Stimulated activated CD8-positive, alpha-beta memory T cell treated with anti-CD3 and anti-CD28 coated beads, Interleukin-12 subunit alpha, Interleukin-12 subunit beta, amount 100 ng/mL, for 1 hour (primary cell): Measurements from ENCODE around the gene KCNJ5.
A peak's percentile ranks its signal among the peaks of the same experiment; 100 is the strongest.

Experiments used
- DNase-seq: peaks from one replicate; pipeline ENCODE4 v3.0.0-alpha.2; 2020; ENCODE audit warnings: low read depth

The KCNJ5 gene

DNA sequence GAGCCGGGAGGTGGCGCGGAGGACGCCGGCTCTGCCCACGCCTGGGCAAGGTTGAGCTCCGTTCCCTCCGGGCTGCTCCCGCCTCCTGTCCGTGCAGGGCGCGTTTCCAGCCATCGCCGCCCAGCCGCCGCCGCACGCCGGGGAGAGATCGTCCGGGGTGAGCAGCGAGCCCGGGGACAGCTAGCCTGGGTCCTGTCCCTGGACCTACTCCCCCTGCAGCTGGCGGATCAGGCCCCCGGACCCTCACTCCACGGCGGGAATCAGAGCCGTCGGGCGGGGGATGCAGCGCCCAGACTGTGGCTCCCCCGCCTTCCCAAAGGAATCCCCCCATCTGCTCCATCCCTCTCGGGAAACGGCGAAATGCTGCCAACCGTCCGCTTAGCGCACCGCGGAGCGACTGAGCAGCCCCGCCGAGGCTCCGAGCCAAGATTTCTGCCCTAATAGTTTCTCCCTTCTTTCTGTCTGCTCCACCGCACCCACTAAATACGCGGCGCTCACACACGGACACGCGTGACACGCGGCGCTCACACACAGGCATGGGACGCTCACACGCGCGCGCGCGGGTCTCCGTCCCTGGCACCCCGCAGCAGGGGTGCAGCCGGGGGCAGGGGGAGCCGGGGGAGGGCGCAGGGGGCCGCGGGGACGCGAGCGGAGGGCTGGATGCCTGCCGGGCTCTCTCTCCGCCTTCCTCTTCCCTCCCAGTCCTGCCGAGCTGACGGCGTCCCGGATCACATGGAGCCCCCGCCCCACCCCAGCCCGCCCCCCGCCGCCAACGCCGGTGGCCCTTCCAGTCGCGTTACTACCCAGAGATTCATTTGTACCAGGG, at the start of gene KCNJ5:
Gene KCNJ5, plus strand, starts transcription at position 814 of the 826 bp plus-strand sequence. CDS start 19,918 bp downstream, outside the sequence.
- DNase-seq: no peak

DNA sequence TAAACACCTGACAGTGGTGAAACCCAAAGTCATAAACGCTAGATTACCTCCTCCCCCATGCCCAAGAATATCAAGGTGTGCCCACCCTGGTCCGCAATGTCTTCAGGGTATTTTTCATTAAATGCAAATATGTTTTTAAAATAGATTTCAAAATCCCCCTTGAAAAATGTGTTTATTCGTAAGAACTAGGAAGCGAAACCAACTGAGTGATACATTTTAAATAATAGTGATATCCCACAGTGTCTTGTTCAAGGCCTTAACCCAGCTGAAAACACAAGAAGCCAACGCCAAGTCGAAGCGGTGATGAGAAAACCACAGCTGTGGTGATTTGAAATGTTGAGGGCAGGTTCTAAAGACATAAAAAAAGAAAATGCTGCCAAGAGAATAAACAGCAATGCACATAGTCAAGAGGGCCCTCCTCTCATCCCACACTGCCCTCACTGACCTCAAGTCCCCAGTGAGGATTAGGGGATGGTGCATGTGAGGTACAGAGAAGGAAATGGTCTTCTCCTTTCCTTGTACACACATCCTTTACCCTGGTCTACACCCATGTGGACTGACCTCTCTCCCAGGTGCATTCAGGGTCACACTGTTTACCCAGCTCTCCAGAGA, 49.6 kb upstream of the KCNJ5 start:
- no peak for DNase-seq

DNA sequence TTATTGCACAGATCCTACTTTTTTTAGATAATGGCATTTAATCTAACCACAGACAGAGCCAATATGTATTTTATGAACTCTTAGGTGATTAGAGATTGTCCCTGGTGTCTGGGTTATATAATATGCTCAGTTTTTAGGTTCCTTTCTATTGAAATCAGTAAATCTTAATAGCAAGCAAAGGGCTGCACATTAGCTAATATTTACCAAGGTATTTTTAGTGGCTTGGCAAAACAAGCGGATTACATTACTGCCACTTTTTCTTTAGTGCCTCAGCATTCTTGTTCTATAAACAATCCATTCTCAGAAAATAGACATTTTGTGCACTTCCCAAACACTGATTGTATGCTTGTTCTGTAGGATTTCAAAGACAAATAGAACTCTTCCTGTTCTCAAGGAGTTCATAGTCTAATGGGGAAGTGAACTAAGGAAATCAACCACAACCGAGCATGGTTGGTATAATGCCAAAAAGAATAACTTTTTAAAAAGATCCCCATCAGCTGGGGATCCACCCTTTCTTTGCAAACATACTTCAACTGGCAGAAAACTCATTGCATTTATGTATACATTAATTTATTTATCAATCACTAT, 47.9 kb upstream of the KCNJ5 start:
- DNase-seq: no peak

DNA sequence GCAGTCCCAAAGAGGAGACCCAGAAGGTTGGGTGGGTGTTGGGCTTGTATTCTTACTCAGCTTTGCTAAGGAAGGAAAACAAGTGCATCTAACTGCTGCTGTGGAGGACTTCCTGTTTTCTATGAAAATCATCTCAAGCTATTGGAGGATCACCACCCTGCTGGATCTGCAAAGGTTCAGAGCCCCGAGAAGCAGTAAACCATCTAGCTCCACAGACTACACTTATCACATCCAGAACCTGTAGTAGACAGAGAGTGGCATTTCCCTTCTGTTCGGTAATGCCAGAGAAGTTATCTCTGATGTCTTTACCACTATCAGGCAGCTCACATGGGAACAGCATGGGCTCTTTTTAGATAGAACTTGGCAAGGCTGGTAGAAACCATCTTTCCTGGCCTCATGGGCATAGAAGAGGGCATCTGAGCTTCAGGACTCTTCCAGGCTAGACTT, 45.8 kb upstream of the KCNJ5 start:
- DNase-seq: no peak

DNA sequence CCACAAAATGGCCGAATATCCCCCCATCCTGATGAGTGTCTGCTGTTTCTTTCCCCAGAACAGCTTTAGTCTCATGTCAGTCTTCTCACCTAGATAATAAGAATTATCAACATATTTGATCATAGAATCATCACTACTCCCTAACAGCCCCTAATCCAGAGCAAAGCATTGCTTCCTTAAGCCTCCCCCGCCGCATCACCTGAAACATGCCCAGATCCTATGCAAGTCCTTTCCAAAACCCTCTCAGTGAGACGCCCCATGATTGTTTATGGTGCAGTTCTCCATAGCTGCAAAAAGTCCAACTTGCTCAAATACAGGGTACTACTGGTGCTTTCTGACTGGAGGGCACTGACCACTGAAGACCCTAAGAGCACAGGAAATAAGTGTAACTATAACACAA, 44.2 kb upstream of the KCNJ5 start:
- DNase-seq: no peak

DNA sequence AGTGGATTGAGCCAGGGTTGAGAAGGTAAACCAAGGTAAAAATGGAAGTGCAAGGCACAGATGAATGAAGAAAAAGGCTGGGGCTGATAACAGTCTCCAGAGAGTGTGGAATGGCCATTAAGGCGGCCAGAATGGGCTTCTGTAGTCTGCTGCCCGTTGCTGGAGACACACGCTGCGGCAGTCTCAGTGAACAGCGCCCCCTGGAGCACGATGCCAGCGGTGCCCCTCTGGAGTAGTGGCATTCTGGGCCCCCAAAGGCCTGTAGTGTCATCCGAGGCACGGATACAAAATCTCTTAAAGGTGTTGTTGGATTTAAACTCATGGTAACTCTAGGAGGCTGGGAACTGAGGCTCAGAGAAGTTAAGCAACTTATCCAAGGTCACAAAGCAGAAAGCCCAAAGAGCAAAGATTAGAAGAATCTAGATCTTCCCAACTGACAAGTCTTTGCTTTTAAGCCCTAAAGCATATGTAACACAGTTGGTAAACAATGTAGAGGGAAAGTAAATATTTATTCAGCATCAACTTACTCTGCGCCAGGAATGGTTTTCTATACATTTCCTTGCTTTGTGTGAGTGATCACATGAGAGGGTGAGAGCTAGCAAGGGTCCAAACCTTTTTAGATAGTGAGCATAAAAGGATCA, 42.2 kb upstream of the KCNJ5 start:
- DNase-seq: peak; percentile 54

DNA sequence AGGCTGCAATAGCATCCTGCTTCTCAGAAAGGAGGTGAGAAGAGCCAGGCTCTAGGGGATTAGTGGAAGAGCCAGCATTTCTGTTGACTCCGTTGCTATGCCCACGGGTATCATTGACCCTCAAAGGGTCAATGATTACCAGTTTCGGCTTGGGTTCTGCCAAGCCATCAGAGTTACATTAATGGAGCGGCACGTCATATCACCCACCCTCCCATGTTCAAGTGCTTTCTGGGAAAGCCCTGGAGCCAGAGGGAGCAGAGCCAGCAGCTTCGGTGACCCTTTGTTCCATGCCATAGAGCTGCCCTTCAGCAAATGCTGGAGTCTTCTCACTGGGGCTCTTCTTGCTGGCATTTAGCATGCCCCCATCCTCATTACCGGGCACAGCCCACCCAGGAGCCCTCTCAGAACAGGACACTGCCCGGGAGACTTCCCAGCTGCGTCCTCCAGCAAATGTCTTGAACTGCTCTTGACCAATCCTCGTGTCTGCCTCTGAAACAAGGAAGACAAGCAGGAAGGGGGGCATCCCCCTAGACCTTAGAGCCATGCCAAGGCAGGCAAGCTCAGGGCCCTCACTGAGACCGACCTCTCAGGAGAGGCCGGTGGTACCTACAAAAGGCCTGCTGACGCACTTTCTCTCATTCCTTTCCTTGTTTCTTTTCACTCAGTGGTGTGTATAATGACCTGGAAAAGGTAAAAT, 38.7 kb upstream of the KCNJ5 start:
- DNase-seq: no peak

DNA sequence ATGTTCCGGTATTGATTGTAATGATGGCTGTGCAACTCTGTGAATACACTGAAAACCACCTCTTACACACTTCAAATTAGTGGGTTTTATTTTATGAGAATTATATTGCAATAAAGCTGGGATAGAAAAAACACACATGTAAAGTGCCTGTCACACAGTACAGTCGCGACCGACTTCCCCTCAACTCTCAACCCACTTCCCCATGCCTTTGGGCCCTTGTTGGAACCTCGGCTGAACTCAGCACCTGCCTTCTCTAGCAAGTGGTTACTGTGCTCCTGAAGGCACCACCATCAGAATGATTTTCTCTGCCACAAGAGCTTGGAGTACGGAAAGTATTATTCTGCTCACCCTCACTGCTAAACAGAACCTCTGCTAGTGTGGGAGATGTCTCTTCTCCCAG, 37.6 kb upstream of the KCNJ5 start:
- no peak for DNase-seq

DNA sequence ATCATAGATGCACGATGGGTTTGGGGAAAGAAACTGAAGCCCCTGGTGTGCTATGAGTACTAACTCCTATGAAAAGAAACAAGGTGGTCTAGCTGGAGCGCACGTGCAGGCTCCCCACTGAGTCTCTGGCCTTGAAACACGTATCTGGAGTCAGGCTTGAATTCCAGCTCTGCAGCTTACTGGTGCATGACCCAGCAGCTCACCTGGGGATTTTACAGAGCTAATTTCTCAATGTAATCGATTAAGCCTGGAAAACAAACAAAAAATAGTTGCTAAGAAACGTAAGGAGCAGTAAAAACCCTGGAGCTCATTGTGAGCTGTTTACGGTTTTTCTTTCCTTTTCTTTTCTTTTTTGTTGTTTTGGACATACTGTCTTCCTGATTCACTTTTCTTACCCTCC, 36.3 kb upstream of the KCNJ5 start:
- DNase-seq: no peak

DNA sequence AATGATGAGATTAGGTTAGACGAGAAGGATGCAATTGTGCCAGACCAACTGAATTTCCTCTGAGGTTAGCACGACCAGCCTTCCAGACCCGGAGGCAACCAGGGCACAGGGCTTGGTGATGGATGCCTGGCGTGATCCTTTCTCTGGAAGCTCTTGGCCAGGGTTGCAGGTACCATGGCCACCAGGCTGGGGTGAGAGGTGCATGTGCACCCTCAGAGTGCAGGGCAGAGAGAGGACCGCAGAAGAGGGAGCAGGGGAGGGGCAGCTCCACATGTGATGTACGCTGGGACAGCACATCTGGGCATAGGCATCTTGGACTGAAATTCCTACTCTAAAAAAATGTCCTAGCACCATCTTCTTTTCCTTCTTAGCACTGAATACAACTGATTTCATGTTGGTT, 34.9 kb upstream of the KCNJ5 start:
- no peak for DNase-seq

DNA sequence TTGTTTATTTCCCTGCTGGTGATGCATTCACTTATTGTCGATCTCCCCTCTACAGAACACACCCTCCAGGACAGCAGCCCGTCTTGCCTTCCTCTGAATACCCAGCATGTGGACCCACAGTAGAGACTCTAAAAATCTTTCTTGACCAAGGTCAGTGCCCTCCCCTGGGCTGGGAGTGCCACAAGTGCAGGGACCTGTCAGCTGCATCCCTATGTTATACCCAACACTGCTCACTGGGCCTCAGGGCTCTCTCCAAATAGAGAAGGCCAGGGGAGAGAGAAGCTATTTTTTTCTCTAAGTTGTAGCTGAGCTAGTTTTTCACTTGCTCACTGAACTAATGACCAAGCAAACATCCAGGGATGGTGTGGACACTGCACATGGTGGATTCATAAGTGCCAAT, 33.8 kb upstream of the KCNJ5 start:
- DNase-seq: no peak

DNA sequence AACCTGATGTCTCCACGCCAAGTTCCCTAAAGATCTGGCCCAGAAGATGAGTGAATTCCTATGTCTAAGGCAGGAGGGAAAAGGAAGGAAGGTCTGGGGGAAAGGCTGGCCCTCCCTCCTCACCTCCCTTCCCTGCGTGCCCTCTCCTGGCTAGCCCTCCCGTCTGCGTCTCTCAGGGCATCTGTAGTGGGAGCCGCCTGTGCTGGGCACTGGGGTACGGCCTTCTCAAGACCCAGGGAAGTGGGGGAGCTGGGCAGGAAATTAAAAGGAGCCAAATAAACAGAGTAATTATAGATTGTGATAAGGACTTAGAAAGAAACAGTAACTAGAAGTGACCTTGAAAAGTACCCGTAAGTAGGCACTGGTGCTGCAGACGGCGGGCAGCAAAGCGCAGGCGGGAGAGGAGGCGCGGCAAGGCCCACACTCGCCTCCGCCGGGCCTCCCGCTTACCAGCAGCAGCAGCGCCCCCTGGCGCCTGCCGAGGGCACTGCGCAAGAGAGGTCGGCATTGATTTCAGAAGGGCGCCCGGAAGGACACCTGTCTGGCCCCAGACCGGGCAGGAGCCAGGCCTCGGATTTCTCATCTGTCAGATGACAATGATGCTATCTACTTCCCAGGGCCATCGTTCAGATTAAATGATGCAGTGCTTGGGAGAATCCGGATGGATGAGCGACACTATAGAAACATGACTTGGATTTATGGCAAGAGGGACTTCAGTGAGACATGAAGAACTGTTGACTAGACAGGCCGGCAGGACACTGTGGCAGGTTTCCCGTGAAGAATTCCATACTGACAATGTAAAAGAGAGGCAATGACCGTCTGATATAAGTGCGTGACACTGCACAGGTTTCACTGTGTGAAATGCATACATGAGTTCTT, 31.4 kb upstream of the KCNJ5 start:
- DNase-seq: peak; percentile 63

DNA sequence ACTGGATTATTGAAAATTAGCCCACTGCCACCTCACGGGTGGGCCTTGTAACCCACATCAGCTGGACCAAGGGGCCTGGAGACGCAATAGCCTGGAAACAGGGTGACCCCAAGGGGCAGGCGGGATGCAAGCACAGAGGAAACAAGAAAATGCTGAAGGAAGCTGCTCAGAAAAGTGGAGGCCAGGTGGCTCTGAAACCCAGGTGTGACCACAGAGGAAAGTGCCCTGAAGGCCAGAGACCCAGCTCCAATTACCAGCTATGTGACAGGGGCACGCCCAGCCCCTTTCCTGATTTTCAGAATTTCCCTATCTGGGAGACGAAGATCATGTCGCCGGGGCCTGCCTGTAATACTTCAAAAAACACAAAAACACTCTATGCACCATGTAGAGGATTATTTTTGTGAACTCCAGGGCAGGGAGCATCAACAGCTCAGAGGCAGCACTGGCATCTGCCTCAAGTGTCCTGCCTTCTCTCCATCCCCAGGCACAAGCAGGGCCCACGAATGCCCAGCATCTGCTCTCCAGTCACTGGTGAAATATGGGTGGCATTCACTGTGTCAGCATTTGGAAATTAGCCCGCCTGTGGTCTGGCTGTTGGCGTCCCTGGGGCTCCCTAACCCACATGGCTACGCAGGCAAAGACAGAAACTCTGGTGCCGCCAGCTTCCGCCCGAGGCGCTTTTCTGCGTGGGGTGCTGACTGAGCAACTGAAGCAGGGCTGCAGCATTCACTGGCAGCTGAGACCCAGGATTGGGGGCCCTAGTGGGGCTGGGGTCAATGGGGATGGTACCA, 30.4 kb upstream of the KCNJ5 start:
- DNase-seq: no peak

DNA sequence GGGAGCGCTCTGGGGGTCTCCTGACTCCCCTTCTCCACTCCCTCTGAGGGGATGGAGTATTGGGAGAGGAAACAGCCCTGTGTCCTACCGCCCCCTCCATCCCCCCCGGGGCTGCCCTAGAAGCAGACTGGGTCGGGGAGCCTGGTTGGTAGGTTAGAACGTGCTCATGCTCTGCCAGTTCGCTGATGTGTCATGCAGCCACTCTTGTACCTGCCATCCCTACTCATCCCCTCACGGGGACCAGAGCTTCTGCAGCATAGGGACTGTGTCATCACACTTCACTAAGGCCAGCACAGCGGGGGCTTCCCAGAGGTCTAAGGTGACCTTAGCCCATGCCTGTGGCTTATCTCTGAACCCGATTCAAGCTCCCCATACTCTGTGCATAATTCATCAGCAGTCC, 28.8 kb upstream of the KCNJ5 start:
- DNase-seq: no peak

DNA sequence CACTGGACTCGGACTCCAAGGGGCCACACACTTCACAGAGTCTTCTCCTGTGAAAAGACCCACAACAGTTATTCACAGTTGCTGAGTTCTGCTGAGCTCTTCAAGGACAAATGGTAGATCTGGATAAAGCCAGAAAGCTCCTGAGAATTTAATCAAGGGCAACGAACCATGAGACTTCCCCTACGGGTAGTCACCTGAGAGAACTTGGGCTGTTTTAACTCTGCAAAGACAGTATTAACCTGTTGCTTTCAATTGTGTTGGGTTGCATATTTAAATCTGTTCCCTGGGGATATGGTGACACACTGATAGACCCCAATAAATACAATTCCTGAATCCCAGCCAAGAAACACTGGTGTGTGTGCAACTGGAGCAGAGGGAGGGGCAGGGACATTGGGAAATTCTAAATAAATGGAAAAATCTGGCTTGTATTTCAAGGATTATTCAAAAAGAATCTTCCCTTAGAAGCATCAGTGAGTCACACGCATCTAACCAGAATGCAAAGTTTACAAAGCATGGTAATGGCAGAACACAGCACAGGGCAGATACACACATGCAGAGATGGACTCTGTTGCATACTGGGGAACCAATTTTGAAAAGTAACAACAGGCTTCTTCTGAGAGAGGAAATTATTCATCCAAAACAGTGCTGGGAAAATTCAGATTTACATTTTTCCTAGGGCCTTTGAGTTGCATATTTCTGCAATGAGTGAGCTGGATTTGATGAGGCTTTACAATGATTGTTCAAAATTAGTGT, 28.1 kb upstream of the KCNJ5 start:
- DNase-seq: no peak

DNA sequence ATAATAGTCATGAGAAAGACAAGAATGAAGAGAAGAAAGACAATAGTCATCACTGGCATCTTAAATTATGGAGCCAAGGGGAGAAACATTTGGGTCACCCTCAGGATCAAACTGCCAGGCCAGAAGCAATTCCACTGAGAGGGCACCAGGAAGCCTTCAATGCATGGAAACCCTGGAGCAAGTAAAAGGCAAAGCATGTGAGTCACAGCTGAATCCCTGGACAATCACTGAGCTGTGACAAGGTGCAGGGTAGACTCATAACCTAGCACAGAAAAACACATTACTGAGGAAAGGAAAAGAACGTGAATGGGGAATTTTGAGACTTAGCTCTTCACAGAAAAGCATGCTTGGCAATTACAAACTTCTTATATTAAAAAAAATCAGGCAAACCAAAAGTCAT, 25.7 kb upstream of the KCNJ5 start:
- DNase-seq: no peak

DNA sequence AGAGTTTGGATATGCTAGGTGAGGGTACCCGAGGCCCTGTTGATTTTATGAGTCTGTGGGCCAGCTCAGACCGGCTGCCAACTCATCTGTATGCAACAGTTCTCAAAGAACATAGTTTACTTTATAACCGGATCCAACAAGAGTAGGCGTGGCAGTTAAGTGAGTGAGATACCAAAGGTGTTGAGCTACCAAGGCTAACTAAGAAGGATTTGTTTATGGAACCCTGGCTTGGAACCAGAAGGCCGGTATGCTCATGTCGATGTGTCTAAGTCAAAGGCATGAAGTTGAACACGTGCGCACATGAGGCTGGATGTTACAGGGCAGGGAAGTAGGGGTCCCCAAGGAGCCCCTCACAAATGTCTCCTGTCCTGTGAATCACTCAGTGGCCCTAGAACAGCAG, 23.9 kb upstream of the KCNJ5 start, which contains the start of gene KCNJ1:
Gene KCNJ1, minus strand, starts transcription at position 20 of the 400 bp plus-strand sequence. CDS start 27,053 bp downstream, outside the sequence.
- DNase-seq: no peak

DNA sequence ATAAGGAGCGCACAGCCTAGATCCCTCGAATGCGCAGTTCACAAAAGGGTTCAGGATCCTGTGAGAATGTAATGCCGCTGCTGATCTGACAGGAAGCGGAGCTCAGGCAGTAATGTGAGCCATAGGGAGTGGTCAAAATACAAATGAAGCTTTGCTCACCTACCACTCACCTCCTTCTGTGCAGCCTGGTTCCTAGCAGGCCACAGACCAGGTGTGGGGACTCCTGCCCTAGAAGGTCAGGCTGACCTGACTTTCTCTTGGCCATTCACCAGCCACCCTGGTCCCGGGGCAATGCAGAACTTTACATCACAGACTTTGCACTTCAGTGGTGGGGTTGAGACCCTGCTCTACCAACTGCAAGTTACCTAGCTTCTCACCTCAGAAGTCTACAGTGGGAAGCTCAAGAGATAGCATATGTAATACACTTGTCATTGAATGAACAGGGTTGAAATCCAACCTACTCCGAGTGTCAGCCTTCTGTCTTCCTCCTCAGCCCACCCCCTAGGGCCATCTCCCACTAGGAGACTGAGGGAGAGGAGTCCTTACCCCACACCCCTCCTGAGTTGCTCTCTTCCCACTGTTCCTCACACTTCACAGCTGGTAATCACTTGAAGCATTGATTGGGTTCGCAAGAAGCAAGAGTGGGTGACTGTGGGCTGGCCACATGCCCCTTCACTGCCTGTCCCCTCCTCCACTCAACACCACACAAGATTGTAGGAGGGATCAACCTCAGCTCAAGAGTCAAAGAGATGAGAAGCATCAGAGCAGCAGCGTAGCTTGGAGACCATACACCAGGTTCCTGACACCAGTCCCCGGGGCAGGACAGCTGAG, 22.1 kb upstream of the KCNJ5 start:
- no peak for DNase-seq
